Stimulated activated CD8-positive, alpha-beta memory T cell treated with anti-CD3 and anti-CD28 coated beads, Interleukin-12 subunit alpha, Interleukin-12 subunit beta, amount 100 ng/mL, for 24 hours (primary cell): ENCODE results near the gene RPL38.

Experiments
- DNase-seq: peaks from one replicate; pipeline ENCODE4 v3.0.0-alpha.2; 2020; ENCODE audit errors: extremely low read depth

RPL38 gene

DNA sequence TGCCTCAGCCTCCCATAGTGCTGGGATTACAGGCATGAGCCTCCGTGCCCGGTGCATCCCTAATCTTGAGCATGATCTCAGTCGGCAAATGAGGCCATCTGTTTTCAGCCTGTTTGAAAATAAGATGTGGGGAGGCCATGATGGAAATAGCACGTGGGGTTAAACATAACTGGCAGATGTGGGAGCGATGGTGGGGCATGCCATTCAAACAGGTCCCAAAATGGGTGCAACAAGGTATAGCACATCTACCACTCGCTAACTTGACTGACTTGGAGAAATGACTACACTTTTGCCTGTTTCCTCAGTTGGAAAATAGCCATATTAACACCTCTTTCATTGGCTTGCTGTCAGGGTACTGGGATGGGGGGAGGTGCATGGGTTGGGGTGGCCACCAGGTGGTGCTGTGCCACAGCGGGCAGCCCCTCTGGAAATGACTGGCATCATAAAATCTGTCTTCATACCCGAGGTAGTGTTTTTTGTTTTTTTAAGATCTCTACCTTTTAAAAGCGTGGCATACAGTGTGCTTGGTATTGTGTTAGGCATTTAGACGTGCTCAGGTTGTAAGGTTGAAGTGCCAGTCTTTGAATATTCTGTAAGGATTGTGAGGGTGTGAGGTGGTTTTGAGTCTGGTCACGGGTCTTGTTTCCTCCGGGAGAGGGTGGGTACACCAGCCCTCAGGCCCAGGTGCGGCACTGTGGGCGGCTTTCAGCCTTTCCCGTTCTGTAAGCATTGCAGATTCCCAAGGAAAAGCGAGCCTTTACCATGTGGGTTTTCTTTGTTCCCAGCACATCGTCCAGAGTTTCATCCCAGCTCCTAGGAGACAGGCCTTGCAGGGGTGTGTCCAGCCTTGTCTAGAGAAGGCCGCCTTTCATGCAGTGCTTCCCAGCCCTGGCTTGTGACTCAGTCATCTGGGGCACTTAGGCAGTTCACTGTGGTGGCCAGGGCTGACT is 7.0 kb downstream of the RPL38 start:
- DNase-seq, result peak; percentile 52

DNA sequence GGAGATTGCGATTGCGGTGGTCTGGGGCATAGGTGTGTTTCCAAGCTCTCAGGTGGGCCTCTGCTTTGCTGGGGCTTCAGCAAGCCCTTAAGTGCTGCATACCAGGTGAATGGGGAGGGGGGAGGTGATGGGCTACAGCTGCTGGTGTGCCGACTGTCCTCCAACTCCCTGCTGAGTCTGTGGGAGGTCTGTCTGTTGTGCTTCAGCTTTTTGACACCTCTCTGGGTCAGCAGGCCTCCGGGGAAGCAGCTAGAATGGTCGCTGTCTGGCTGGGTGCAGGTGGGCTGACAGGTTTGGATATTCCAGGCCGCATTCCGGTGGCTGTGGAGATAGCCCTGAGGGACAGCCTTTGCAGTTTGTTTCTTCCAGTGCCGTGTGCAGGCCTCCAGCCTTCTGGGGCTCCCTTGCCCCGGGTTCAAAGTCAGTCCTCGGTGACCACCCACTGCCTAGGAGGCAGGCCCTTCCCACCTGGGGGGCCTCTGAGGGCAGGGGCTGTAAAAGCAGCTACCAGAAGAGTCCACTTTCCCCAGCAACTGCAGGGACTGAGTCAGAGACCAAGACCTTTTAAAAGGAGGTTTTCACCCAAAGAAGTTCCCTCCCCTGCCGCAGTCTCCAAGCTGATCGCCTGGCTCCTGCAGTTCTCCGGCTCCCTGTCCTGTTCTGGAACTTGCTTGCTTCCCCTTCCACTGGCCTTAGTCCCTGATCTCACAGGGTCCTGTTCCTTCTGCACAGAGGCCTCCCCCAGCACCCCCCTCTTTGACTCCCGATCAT is 7.8 kb downstream of the RPL38 start:
- DNase-seq, result no peak

DNA sequence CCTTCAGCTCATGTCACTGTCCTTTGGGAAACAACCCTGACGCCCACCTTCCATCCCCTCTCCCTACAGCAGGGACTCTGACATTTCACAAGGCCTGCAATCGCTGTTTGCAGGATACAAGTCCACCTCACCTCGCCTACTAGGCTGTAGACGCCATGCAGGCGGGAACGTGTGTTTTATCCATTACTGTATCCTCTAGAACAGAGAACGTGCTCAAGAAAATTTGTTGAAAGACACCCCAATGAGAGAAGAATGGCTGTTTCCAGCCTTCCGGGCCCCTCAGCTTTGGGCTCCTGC is 8.4 kb downstream of the RPL38 start:
- no peak for DNase-seq

DNA sequence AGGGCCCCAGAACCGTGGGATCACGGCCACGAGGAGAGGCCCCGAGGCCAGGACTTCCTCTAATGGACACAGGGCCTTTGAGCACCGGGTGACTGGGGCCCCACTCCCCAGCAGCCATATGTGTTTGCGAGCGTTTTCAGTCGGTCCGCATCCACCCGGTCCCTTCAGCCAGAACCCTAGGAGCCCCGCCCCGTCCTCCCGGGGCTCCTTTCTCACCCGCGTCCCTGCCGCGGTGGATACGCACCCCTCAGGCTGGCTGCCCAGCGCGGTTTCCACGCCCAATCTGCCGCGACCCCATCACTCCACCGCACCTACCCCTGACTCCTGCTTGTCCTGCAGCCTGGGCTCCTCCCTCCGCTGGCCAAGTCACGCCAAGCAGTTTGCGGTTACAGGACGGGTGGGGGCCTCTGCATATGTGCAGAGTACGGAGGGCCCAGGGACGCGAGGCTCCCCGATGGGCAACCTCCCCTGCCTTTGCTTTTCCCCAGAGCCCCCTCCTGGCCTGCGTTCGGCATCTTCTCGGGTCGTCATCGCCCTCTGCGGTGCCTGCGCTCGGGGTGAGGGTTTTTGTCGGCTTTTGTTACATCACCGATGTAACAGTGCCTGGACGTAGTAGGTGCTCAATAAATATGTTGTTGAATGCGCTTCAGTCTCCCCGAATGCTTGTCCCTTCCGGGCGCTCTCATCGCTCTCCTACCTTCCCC is 8.9 kb downstream of the RPL38 start:
- DNase-seq, result no peak

DNA sequence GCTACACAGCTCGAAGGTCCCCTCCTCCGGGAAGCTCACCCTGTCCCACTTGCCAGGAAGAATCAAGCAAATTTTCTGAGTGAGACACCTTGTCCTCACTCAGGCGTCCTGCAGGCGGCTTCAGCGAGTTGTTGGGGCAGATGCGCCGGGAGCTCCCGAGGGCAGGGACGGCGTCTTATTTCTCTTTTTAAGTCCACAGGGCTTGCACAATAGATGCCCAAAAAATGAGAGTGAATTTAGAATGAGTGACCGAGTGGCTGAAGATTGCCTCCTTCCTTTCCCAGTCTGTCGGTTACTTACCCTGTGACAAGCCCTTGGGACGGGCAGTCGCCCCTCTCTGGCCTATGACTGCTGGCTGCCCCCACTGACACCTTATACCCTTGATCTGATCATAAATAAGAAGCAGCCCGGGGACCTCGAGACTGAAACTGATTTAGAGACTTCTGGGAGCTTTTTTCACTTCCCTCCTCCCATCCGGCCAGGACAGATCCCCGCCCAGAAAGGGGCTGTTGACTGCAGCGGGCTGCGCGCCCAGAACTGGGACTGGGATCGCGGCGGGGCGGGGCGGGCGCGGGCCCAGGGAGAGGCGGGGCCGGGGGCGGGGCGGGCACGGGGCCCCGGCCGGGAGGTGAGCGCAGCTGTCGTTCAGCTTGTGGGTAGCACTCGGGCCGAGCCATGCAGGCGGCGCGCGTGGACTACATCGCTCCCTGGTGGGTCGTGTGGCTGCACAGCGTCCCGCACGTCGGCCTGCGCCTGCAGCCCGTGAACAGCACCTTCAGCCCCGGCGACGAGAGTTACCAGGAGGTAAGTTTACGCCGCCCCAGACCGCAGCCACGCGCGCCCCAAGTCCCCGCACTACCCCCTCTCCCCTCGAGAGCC is 9.7 kb downstream of the RPL38 start, which contains the start of gene TTYH2:
TSS of gene TTYH2 (plus strand) at position 659 of the 879 bp plus-strand sequence. CDS start at position 676, 17 bp downstream.
- DNase-seq, result peak; percentile 34

DNA sequence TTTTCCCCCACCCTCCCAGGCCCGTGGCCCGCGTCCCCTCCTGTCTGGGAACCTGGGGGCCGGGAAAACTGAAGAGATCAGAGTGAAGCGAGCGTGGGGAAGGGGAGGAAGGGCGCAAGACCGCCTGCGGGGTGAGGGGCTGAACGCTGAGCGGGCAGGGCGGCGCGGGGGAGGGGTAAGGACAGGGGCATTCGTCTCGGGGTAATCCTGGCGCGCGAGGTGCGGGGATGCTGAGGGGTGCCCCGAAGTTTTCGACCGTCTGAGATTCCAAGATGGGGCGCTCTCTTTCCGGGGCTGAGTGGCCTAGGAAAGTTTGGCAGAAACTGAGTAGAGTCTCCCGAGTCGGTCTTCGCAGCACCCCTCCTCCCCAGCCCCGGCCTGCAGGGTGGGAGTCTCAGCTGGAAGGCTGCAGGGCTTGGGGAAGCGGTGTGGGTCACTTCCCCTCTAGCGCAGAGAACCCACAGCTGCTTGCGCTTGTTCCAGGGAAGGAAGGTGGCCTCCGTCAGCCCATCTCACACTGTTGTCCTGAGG is 10.4 kb downstream of the RPL38 start:
- no peak for DNase-seq

DNA sequence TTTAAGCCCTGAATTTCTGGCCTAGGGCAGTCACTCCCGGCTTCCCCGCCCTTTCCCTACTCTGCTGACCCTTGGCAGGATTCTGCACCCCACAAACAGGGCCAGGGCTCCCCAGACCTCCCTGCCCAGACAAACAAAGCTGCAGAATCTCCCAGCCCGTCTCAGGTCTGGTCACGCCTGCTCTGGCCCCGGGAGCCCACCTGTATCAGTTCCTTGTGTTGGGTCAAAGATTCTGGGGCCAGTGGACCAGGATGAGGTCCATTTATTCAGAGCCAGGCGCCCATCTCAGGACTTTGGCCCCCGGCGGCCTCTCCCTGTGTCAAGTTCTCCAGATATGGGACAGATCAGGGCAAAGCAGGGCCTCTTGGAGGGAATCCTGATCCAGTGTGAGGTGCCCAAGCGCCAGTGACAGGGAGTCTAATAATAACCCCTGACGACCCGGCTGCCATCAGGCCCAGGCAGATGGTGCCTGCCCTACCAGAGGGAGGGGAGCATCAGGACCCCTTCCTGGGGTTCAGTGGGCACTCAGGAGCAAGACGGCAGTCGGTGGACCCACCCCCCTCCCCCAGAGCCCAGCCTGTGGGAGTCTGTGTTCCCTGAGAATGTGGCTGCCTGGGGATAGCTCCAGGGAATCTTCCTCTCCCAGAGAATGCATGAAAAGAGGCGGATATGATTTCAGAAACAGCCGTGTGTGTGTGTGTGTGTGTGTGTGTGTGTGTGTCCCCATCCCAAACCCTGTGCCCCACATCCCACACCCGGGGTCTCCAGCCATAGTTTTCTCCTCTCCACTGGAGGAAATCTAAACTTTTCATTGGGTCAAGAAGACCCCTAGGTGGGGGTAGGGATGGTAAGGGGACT is 11.2 kb downstream of the RPL38 start:
- DNase-seq, result no peak

DNA sequence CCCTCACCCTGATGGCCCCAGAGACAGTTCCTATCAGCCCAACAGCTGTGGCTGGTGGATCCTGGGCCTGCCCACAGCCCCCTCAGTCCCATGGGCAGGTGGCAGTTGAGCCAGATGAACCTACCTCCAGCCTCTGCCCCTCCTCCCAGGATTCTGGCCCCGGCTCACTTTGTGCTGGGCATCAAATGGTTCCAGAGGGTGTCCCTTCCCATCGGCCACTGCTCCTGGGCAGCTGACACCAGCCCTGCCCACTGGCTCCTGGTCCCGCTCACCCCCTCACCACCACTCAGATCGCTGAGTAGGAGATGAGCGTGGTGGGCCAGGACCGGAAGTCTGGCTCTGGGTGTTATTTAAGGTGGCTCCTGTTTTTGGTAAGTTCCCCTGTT is 11.9 kb downstream of the RPL38 start:
- no peak for DNase-seq

DNA sequence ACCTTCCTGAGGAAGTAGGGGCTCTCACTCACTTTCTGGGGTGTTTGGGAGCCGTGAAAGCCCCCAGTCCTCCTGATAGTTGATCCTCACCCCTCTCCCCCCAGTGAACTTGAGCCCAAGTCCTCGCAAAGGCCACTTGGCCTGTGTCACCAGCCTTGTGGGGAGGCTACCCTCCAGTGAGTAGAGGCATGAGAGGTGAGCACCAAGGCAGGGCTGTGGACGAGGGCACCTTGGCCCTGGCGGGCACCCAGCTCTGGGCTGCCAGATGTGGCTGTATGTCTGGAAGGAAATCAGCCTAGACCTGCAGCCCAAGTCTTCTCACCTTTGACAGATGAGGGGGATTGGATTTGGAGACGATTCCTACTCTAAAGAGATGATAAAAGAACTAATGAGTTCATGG is 13.0 kb downstream of the RPL38 start:
- DNase-seq, result no peak

DNA sequence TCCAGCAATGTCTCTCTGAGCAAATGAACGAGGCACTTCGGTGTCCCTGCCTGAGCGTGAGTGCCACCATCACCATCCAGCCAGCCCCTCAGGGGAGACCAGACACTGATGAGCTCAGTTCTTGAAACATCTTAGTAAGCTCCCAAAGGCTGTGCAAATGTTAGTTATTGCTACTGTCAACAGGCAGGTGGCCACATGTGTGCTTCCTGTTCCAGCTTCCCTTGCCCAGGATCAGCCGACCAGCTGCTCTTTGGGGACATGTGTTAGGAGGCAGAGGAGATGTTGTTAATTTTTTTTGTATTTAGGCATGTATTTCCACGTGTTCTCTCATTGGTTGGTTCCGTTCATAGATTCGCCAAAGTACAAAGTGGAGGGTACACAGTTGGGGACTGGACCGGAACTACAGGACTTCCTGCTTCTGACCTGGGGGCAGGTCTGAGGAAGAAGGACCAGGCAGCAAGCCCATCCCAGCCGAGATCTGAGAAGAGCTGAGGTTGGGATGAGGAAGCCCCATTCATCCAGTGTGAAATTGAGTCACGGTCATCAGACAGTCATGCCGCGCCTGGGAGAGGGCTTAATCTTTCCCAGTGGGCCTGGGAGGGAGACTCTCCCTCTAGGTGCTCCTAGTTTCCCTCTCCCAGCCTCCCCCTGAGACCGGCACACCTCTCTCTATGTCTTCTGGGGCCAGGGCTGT is 13.7 kb downstream of the RPL38 start:
- DNase-seq, result no peak

DNA sequence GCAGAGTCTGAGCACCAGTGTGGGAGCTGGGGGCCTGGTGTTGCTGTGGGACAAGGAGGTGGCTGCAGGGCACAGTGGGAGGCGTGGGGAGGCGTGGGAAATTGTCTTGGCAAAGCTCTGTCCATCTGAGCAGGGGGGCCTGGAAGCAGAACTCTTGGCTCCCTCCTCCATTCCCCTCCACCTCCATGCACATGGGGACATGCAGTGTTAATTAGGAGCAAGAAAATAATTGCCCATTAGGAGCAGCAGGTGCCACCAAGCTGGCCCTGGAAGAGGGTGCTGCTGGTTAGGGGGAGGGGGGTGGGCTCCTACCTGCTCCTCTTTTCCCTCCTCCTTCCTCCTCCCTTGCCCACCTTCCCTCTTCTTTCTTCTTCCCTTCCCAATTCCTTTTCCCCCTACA is 14.4 kb downstream of the RPL38 start:
- DNase-seq, result no peak

DNA sequence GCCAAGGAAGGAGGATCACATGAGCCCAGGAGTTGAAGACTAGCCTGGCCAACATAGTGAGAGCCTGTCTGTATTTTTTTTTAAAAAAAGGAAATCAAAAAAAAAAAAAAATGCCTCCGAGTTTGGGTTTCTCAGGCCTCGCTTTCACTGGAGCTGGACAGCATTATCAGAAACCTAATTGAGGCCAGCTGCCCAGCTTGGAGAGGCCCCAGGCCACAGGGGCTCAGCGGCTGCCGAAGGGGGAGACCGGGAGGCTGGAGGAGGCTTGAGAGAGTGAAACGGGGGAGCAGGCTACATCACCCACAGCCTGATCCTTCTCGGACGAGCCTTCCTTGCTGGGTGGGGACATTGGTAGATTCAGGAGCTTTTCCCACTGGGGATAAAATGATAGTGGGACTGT is 15.0 kb downstream of the RPL38 start:
- DNase-seq, result no peak

DNA sequence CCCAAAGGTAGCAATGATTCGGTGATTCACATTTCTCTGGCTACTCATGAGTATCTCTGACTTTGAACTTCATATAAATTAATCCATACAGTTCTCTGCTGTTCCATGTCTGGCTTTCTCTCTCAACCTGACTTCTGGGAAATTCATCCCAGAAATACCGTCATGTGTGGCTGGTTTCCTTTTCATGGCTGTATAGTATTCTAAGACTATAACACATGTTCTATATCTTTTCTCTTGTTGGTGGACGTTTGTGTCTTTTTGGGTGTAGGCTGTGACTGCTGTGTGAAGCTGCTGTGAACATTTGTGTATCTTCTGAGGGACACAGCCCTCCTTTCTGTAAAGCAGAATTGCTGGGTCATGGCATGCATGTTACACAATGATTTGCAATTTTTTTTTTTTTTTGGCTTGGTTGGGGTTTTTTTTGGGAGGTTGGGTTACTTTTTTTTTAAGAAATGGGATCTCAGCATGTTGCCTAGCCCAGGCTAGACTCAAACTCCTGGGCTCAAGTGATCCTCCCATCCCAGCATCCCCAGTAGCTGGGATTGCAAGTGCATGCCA is 16.2 kb downstream of the RPL38 start:
- no peak for DNase-seq

DNA sequence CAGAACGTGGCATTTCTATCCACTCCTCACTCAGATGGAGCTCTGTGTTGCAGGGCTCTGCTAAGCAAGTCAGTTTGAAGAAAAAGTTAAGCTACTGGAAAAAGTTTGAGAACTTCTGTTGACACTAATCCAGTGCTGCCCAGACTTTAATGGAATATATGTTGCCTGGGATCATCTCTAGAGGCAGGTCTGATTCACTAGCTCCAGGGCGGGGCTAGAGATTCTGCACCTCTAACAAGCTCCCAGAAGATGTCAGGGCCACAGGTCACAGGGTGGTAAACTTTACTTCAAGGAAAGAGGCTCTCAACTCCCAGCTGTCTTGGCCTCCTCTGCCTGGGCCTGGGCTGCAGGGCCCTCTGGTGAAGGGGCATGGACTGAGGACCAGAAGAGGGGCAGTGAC is 16.7 kb downstream of the RPL38 start:
- no peak for DNase-seq

DNA sequence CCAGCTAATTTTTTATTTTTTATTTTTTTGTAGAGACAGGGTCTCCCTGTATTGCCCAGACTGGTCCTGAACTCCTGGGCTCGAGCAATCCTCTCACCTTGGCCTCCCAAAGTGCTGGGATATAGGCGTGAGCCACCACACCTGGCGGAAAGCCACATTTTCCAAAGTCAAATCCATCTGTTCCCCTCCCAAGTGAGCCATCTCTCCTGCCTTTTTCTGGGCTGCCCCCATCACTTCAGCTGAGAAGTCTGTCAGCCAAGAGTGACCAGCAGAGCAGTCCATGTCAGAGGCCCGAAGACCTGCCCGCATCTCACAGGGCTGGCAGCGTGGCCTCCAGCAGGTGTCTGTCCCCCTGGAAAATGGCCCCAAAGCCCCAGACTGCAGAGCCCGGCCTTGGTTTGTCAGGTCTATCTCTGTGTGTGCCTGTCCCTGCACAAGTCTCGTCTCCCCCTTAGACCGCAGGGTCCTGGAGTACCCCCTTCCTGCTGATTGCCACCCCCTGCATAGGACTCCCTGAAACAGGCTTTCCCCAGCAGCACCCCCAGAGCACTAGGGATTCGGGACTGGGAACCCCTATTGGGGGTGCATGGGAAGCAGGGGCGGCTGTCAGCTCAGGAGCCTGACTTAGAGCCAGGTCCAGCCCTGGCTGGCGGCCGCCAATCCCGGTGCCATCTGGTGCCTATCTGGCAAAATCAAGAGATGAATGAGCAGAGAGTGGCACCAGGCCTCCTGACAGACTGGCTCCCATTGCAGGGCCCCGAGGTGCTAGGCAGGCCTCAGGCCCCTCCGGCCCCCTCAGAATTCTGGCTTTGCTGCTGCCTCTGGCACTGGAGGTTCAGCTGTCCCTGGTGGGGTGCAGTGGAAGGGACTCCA is 17.7 kb downstream of the RPL38 start:
- DNase-seq, result no peak

DNA sequence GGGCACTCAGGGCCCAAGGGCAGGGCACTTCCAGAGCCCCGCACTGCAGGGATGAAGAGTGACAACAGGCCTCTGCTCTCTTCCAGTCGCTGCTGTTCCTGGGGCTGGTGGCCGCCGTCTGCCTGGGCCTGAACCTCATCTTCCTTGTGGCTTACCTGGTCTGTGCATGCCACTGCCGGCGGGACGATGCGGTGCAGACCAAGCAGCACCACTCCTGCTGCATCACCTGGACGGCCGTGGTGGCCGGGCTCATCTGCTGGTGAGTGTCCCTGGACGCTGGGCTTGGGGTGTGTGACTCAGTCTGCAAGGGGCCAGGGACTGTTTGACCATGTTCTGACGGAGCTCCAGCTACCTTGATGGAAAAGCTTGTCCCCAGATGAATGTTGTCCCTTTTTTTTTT is 18.9 kb downstream of the RPL38 start:
- no peak for DNase-seq

DNA sequence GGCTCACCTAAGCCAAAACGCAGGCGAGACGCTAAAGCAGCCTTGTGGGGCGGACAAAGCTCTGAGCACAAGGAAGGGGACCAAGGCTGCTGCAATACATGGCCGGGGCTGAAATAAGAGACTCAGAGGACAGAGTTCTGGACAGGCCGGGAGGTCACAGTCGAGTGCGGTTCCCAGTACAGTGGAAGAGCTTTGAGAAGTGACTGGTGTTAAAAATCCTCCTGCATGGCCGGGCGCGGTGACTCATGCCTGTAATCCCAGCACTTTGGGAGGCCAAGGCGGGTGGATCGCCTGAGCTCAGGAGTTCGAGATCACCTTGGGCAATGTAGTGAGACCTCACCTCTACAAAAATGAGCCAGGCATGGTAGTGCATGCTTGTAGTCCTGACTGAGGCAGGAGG is 20.4 kb downstream of the RPL38 start:
- no peak for DNase-seq

DNA sequence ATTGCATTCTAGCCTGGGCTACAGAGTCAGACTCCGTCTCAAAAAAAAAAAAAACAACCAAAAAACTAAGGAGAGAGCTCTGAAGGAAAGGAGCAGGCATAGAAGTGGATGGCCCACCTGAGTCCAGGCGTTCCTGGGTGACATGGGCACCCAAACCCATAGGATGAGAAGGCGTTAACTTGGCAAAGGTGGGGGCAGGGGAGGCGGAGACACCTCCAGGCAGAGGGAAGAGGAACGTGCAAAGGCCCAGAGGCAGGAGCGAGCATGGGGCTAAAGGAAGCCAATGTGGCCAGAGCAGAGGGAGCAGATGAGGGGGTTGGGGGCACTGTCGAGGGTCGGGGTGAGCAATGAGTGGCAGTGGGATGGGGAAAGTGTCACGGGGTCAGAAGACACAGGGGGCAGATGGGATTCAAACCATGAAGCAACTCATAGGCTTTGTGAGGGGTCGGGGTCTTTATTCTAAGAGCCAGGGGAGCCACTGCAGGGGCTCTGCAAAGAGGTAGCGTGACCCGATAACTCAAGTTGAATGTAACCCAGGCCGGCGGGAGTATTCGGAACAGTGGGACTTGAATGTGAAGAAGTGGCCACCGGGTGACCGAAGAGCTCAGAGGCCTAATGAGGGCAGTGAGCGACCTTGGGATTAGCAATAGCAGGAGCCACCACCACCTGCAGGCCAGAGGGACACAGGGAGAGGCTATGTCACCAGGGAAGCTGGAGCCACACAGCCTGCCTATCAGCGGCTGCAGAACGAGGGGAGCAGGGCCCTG is 21.7 kb downstream of the RPL38 start:
- no peak for DNase-seq
